GM21825 (cell line): Measurements from ENCODE around the gene CHD9.

Source experiments
- ATAC-seq: cut with Tn5 transposase; IDR thresholded peaks from one replicate; pipeline ENCODE4 v1.9.1; 2021; ENCODE audit warnings: mild to moderate bottlenecking, moderate library complexity; ENCODE audit not compliant: unreplicated experiment

CHD9 gene

DNA sequence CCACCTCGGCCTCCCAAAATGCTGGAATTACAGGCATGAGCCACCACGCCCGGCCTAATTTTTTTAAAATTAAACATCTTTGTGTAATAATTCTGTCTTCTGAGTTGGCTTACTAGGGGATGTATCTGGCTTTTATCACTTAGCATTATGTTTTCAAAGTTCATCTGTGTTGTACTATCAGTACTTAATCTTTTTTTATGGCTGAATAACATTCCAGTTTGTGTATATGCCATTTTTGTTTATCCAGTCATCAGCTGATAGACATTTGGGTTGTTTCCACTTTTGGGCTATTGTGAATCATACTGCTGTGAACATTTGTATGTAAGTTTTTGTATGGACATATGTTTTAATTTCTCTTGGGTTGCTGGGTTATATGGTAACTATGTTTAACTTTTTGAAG is 69.0 kb downstream of the CHD9 start:
- ATAC-seq = no peak

DNA sequence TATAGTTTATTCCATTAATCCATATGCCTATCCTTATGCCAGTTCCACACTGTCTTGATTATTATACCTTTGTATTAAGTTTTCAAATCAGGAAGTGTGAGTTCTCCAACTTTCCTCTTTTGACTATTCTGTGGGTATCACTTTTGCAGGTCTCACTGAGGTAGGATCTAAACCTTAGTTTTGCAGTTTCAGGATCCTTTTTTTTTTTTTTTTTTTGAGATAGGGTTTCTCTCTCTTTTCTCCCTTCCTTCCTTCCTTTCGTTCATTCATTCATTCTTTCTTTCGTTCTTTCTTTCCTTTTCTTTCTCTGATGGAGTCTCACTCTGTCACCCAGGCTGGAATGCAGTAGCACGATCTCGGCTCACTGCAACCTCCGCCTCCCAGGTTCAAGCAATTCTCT is 71.6 kb downstream of the CHD9 start:
- ATAC-seq = no peak

DNA sequence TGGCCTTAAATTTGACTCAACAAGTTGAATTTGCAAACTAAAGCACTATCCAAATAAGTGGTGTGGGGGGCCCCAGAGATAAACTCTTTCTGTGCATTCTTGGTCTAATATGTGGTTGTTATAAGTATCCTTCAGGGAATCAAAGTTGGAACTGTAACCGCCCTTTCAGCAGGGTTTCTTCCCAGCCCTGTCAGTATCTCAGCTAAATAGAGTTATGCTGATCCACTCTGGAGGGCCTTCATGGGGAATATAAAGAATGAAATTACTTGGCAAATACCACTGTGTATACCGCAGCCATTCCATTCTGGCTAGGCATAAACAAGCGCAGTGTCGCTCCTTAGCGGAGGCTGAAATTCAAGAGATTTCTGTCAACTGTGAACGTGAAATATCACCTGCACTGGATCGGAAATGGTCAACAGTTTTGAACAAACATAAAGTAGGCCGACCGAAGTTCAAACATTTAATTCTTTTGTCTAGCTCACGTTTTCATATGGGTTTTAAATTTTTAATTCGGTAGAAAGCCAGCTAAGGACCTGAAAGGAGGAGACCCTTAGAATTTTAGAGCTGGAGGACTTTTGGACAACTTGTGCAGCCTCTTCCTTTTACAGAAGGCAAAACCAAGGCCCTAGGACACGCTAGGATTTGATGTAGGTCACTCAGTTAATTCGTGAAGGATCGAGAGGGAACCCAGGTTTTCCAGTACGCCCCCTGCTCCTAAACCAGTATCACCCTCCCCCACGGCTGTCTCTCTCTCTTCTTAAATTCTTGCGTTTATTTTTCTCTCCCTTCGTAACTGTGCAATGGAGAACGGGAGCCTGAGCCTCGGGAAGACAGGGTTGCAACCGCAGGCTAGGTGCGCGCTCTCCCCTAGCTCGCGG is 74.7 kb downstream of the CHD9 start:
- peak; percentile 2 for ATAC-seq

DNA sequence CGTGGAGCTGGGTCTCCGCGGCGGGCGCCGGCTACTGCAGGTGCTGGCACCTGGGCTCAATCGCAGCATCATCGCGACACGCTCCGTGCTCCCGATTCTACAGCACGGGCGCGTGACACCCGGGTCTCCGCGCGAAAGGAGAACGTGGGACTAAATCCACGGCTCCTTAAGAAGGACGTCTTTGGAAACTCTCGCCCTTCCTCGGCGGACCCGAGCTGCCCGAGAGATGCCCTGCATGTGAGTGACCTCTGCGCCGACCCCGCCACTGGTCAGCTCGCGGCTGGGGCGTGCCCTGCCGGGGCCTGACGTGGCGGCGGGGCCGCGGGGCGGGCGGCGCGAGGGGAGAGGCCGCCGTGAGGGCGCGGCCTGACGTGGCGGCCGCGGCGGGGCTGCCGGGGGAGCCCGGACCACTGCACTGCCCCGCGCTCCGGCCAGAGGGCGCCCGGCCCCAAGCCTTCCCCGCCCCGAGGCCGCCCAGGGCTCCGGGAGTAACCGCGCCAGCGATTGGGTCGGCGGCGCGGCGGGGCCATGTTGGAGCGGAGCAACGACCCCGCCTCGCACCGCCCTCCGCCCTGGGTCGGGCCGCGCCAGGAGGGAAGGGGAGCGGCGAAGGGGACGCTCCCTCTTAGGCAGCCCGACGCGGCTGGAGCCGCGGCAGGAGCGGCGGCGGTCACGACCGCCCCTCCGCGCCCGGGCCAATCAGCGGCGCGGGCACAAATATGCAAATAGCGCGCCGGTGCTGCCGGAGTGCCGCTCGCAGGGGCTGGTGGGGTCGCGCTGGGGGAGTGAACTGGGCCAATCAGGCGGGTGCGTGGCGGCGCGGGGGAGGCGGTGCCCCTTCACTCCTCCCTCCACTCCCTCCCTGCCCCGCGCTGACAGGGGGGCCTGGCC is 75.6 kb downstream of the CHD9 start:
- ATAC-seq = peak; percentile 79

DNA sequence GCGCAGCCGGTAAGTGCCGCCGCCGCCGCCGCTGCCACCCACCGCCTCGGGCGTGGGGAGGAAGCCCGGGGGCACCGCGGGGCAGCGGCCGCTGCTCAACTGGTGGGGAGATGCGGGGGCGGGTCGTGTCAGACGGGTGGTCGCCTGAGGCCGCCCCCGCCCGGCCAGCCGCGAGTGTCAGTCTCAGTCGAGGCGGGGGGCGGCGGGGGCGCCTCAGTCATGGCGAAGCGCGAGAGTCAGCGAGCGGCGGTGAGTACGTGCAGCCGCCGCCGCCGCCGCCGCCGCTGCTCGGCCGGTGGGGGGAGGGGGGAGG is 76.2 kb downstream of the CHD9 start:
- no peak for ATAC-seq

DNA sequence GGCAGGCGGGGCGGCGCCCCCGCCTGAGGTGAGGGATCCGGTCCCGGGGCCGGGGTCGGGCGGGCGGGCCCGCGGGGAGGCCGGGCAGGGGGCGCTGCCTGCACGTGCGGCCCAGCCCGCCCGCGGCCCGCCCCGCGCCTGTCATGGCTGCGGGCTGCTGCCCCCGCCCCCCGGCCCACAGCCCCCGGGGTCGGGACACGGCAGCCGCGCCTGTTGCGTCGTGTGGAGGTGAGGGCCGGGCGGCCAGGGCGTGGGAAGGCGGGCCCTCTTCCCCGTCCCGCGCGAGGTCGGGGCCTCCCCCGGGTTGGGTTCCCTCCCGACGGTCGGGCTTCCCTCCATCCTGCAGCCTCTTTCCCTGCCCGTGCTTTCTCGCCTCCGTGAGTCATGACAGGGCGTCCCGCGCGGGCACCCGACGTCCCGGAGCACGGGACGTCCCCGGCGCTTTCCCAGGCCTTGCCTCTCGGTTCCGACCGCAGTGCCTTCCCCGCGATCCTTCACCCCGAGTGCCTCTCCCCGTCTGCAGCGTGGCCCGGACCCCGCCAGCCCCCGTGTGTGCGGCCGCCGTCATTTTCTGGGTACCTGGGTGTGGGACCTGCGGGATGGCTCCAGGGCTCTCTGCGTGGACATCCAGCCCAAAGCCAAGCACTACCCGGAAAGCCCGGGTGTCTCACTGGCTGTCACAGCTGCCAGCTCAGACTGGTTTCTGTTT is 76.7 kb downstream of the CHD9 start:
- no peak for ATAC-seq

DNA sequence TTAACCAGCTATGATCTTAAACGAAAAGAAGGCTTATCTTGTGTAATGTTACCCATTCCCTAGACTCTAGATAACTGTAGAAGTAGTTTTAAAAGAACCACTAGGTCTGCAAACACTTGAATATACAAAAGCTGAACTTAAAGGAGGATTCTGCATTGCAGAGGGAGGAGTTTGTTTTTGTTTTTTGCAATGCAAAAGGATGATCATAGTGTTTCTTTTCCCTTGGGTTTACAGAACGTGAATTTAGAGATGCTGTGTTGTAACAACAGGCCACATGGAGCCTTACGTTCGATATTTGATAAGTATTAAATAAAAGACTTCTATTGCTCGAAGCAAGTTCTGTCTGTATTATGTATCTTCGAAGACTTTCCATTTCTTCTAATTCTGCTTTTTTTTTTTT is 77.6 kb downstream of the CHD9 start:
- no peak for ATAC-seq

DNA sequence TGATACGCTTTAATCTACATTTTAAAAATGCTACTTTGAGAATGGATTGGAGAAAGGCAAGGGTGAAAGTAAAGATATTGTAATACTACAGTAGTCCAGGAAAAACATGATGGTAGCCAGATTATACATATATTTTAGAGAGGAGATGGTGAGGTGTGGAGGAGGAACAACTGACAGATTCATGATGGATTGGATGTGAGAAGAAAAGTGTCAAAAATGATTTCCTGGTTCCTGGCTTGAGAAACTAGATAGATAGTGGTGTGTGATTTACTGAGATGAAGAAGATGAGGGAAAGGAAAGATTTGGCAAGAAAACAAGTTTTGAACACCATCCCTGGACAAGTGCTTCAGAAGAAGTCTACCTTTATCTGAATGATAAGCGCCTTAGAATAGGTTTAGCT is 80.5 kb downstream of the CHD9 start:
- no peak for ATAC-seq

DNA sequence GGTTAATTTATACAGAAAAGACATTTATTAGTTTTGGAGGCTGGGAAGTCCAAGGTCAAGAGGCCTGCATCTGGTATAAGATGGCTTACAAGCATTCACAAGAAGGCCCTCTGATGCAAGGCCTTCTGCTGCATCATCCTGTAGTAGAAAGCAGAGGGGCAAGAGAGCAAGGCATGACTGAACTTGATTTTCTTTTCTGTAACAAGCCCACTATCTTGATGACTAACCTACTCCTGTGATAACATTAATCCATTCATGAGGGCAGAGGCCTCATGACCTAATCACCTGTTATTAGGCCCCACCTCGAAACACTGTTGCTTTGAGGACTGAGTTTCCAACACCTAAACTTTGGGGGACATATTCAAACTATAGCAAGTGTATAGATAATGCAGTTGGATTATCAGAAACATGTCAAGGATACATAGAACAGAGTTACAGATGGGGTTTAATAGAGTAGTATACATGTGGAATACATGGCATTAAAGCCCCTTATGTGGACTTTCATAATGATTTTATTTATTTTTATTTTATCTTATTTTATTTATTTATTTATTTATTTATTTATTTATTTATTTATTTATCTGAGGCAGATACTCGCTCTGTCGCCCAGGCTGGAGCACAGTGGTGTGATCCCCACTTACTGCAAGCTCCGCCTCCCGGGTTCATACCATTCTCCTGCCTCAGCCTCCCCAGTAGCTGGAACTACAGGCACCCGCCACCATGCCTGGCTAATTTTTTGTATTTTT is 88.2 kb downstream of the CHD9 start:
- ATAC-seq = no peak

DNA sequence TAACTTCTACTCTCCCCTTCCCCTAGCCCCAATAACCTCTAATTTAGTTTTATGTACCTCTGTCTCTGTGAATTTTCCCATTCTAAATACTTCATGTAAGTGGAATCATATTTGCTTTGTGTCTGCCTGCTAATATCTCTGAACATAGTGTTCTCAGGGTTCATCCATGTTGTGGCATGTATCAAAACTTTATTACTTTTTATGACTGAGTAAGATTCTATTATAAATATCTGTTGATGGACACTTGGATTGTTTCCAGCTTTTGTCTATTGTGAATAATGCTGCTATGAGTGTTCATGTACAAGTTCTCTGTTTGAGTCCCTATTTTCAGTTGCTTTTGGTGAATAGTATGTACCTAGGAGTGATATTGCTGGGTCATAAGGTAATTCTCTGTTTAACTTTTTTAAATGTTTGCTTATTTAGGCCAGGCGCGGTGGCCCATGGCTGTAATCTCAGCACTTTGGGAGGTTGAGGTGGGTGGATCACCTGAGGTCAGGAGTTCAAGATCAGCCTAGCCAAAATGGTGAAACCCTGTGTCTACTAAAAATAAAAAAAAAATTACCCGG is 92.8 kb downstream of the CHD9 start:
- no peak for ATAC-seq

DNA sequence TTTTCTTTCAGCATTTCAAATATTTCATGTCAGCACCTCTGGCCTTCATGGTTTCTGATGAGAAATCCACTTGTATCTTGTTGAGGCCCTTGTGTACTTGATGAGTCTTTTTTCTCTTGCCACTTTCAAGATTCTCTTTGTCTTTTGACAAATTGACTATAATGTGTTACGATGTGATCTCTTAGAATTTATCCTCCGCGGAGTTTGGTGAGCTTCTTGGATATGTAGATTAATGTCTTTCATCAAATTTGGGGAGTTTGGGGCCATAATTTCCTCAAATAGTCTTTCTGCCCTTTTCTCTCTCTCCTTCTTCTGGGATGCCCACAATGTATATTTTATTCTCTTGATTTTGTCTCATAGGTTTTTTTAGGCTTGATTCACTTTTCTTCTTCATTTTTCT is 96.0 kb downstream of the CHD9 start:
- no peak for ATAC-seq

DNA sequence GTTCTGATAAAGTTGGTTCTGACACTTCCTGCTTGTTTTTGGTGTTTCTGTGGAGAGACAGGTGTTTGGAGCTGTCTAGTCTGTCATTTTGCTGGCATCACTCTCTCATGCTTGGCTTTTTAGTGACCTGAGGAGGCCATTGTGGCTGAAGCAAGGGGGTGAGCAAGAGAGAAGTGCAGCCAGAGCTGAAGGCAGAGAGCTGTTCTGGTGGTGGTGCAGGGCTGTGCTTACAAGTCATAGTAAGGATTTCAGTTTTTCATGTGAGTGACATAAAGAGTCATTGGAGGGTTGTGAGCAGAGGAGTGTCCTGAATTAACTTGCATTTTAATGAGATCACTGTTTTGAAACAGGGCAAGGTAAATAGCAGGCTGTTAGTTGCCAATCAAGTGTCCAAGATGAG is 97.5 kb downstream of the CHD9 start:
- ATAC-seq = no peak

DNA sequence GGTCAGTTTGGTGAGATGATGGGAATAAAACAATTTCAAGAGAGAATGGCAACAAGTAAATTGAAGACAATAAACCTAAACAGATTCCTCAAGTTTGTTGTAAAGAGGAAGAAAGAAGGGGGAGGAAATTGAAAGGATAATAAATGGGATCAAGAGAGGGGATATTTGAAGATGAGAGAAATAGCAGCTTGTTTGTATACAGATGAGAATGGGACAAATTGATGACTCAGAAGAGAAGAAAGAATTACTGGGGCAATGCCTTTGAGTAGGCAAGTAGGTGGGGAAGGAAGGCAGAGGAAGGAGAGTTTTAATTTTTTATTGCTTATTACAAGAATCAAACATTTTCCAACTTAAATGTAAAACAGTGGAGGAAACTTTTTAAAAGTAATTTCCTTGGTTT is 98.3 kb downstream of the CHD9 start:
- no peak for ATAC-seq

DNA sequence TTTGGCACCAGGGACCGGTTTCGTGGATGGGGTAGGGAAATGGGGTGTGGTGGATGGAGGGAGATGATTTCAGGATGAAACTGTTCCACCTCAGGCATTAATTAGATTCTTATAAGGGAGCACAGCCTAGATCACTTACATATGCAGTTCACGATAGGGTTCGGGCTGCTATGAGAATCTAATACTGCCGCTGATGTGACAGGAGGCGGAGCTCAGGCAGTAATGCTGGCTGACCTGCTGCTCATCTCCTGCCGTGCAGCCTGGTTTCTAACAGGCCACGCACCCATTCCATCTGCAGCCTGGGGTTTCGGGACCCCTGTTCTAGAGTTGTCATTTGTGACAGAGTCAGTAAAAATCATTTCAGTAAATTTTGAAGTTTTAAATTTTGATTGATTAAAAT is 99.7 kb downstream of the CHD9 start:
- ATAC-seq = no peak

DNA sequence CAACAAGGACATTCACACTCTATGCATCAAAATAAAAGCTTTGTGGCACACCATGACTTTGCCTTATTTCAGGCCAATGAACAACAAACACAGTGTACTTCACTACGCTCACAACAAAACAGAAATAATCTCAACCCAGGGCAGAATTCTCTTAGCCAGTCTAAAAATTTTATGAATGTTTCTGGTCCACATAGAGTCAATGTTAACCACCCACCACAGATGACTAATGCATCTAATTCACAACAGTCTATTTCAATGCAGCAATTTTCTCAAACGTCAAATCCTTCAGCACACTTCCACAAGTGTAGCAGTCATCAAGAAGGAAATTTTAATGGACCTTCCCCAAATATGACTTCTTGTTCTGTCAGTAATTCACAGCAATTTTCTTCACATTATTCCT is 101.7 kb downstream of the CHD9 start:
- ATAC-seq = no peak

DNA sequence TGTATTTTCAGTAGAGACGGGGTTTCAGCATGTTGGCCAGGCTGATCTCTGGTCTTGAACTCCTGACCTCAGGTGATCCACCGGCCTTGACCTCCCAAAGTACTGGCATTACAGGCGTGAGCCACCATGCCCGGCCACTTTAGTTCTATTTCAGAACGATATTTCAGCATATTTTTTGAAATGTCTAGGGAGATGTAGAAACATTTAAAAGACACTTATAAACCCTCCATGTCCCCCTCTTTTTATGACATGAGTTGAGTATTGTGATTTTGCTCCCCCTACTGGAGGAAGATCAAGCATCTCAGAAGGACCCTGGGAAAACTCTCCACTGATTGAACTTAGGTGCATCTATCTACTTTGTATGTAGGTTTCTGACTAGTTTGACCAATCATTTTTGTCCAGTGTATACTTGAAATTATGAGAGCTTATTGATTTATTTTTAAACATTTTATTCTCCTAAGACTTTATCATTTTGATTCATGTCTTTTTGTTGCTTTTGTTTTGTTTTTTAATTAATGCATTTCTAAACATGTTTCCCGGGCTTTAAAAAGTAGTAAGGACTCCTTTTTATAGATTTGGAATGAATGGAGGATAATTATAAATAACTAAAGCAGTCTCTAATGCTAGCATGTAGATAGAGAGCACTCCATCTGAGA is 105.1 kb downstream of the CHD9 start:
- peak; percentile 68 for ATAC-seq

DNA sequence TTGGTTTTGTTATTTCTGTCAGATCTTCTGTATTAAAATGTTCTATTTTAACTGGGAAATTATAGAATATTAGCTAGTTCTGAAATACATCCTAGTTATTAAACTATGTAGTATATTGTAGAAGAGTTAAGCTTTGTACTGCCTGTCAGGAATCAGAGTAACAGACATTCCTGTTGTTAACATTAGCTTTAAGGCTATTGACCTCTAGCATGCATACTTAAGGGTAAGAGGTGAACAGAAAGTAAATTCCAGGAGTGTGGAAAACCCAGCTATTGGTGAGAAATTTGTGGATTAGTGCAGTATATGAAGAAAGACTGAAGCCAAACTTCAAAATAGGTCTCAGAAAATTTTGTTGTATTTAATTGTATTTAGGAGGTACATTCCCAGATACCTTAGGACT is 111.3 kb downstream of the CHD9 start:
- no peak for ATAC-seq

DNA sequence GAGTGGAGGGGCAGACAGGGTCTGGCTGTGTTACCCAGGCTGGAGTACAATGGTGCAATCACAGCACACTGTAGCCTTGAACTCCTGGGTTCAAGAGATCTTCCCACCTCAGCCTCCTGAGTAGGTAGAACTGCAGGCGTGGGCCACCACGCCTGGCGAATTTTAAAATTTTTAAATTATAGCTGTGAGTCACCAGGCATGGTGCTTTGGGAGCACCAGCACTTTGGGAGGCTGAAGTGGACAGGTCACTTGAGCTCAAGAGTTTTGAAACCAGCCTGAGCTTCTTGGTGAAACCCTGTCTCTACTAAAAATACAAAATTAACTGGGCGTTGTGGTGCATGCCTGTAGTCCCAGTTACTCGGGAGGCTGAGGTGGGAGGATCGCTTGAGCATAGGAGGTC is 114.0 kb downstream of the CHD9 start:
- ATAC-seq = no peak

DNA sequence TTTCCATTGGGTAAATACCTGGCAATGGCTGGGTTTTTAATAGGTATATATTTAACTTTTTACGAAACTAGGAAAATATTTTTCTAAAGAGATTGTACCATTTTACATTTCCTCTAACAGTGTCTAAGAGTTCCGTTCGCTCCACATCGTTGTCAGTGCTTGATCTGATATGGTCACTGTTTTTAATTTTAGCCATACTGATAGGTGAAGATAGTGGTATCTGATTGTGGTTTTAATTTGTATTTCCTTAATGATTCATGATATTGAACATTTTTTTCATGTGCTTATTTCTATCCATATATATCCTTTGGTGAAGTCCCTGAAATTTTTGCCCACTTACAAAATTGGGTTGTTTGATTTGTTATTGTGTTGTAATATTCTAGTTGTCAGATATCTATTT is 117.7 kb downstream of the CHD9 start:
- no peak for ATAC-seq

DNA sequence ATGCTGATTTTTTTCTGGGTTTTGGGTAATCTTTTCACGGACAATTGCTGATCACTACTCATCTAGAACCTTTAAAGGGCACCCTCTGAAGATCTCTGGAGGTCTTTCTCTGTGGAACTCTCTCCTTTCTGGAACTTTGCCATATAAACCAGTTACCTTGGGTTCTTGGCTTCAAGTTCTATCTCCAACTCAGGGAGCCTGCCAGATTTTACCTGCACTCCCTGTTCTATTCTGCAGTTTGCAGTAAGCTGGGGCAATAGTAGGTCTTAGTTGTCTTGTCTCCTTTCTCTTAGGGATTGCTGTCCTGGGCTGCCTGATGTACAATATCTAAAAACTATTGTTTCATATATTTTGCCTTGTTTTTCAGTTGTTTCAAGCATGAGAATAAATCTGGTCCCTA is 120.3 kb downstream of the CHD9 start:
- ATAC-seq = no peak
